ENCODE measurements around the gene BAD.

DNA sequence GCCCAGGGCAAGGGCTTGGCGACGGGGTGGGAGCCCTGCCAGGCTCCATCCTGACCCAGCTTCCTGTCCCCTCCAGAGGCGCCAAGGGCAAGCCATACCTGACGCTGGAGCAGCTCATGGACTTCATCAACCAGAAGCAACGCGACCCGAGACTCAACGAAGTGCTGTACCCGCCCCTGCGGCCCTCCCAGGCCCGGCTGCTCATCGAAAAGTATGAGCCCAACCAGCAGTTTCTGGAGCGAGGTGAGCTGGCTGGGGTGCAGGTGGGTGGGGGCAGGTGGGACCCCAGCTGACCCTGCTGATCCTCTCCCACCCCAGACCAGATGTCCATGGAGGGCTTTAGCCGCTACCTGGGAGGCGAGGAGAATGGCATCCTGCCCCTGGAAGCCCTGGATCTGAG lies 28.2 kb downstream of the BAD start:
- TF ChIP-seq, protein P1, sequence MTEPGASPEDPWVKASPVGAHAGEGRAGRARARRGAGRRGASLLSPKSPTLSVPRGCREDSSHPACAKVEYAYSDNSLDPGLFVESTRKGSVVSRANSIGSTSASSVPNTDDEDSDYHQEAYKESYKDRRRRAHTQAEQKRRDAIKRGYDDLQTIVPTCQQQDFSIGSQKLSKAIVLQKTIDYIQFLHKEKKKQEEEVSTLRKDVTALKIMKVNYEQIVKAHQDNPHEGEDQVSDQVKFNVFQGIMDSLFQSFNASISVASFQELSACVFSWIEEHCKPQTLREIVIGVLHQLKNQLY (CRISPR knock-in tag; IDR thresholded peaks at IDR 0.05), result no peak
- TF ChIP-seq NR3C1 (CRISPR knock-in tag; IDR thresholded peaks at IDR 0.05) (no peak), CTCF (CRISPR knock-in tag; IDR thresholded peaks at IDR 0.05) (no peak)
